KOPT-K1 (cell line): ENCODE measurements around the gene GEMIN4.
"Not testable (repeated sequence)": the region's sequence is repeated elsewhere in the genome, so short reads cannot be mapped to it uniquely, and the experiment has no call there.

Source experiments
- H3K27ac ChIP-seq: fragments of 200-600 bp; sonication (generic); 2 replicates; pipeline ENCODE4 v1.5.1; 2016; ENCODE audit warnings: antibody characterized with exemption, mild to moderate bottlenecking, low read depth, low read length; ENCODE audit not compliant: poor library complexity, severe bottlenecking
- H3K36me3 ChIP-seq: fragments of 200-600 bp; sonication (generic); 2 replicates; pipeline ENCODE4 v1.5.1; 2017; ENCODE audit warnings: antibody characterized with exemption, mild to moderate bottlenecking, low read length, moderate library complexity; ENCODE audit not compliant: insufficient read depth
- H3K9me3 ChIP-seq: fragments of 200-600 bp; sonication (generic); 2 replicates; pipeline ENCODE4 v1.5.1; 2017; ENCODE audit warnings: antibody characterized with exemption, low read length, mild to moderate bottlenecking; ENCODE audit not compliant: insufficient read depth, poor library complexity, severe bottlenecking

The GEMIN4 gene

DNA sequence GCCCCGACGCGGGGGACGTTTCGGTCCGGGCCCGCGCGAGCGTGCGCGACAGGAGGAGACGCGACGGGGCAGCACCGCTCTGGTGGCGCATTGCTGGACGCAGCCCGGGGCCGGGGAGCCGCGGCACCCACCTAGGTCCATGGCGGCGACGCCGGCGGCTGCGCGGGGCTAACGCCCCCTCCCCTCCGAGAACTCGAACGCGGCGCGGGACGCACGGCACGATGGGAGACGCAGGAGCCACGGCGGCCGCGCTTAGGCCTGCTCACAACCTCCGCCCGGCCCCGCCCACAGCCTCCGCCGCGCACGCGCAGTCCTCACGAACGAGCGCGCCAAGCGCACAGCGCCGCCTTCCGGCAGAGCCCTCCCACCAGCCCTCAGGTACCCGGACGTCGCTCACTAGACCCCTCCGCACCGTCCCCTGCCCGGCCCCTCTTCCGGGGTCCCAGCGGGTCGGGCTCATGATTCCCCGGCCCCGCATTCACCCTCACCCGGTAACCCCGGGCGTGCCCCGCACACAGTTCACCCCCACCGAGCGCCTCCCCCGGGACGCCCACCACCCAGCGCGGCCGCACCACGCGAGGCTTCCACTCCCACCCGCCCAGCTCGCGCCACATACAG lies at the start of gene GEMIN4:
GEMIN4 (minus strand) TSS at position 263 of the 618 bp plus-strand sequence; CDS start at position 141, 122 bp downstream.
- Histone ChIP-seq H3K36me3 (peaks cover 26% of the 10 kb centered on the region), H3K9me3 (no peaks in the 10 kb centered on the region), H3K27ac (peak within 1 kb of the TSS; percentile 90)

DNA sequence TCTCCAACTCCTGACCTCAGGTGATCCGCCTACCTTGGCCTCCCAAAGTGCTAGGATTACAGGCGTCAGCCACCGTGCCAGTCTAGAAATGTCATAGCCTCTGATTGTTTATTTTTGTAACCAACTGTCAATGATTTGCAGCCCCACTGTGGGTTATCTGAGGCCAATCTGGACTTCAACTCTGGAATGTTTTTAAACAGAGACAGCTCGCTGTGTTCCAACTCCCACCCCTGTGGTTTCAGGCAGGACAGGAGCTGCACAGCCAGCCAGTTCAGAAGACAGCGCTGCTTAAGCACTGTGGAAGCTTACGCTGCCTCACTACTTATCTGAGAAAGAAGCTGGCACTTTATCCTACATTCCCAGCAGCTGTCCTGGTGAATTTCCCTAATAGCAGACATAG lies 49.6 kb upstream of the GEMIN4 start:
- no peak overlapping the region for H3K27ac ChIP-seq
- no peaks in the 10 kb centered on the region for H3K36me3 ChIP-seq
- no peaks in the 10 kb centered on the region for H3K9me3 ChIP-seq

DNA sequence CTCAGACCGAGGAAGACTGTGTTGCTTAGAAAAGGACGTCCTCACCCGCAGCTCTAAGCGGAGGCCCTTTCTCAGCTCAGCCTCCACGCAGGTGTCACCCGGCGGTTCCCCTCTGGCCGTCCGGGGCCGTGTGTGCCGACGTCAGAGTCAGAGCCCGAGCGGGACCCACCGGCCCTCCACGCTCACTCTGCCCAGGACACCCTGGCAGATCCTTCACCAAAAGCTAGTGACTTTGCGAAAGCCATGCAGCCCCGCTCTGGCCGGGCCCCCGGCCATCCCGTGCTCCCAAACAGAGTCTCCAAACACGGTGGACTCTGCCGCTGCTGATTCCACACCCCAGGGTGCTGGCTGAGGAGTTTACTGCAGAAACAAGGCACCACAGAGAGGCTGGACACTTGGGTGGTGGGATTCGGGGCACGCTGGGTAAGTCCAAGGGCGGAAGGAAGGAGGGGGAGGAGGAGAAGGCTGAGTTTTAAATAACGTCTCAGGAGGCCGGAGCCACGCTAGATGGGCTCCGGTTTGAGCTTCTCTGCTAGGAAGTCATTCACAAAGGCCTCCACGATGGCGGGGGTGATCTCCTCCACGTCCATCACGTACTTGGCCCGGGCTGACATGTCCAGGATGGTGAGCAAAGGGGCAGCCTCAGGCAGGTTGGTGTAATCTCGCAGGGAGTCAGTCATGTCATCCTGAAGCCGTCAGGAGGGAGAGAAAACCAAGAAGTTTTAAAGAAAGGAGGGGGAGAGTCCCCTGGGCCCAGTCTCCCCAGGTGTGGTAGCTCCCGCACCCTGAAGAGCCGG lies 48.6 kb upstream of the GEMIN4 start:
- peaks cover under 1% of the 10 kb centered on the region; the same call in 1 of the 2 replicates for H3K36me3 ChIP-seq
- no peak overlapping the region for H3K27ac ChIP-seq

DNA sequence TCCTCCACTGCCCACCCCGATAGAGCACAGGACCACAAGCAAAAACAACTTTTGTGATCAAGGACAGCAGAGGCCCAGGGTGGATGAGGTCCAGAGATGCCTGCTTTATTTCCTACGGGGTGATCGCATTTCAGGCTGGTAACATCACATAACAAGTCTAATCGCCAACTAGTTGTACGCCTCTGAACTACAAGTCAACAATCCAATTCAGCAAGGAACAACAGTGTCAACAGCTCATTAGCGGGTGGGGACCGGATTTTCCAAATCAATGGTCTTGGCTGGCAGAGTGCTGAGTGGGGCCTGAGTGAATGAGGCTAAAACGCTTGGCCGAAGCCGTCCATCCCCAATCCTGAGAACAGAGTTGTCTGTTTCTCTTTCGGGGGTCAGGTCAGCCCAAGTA lies 47.2 kb upstream of the GEMIN4 start:
- Histone ChIP-seq H3K9me3 (no peaks in the 10 kb centered on the region), H3K27ac (no peak overlapping the region), H3K36me3 (peaks cover 6% of the 10 kb centered on the region; the same call in 1 of the 2 replicates)

More for the DNA sequence above, 48.6 kb upstream of the GEMIN4 start:
- H3K9me3 ChIP-seq, result no peaks in the 10 kb centered on the region

DNA sequence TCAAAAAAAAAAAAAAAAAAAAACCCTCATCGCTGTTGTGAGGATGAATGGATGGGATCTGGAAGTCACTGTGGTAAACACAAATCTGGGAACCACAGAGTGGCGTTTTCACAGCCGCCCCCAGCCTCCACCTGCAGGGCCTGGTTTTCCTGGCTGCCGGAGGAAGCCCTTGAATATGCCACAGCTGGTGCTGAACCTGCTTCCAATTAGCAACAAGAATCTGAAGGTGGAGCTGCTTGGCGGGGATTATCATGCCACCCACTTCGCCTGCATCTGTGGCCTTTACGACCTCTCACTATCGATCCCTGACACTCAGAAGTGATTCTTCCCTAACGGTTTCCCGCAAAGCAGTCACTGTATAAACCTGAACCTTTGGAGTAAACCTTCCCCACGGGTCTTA lies 46.2 kb upstream of the GEMIN4 start:
- H3K27ac ChIP-seq, result no peak overlapping the region
- peaks cover 12% of the 10 kb centered on the region; the same call in 1 of the 2 replicates for H3K36me3 ChIP-seq
- no peaks in the 10 kb centered on the region for H3K9me3 ChIP-seq

DNA sequence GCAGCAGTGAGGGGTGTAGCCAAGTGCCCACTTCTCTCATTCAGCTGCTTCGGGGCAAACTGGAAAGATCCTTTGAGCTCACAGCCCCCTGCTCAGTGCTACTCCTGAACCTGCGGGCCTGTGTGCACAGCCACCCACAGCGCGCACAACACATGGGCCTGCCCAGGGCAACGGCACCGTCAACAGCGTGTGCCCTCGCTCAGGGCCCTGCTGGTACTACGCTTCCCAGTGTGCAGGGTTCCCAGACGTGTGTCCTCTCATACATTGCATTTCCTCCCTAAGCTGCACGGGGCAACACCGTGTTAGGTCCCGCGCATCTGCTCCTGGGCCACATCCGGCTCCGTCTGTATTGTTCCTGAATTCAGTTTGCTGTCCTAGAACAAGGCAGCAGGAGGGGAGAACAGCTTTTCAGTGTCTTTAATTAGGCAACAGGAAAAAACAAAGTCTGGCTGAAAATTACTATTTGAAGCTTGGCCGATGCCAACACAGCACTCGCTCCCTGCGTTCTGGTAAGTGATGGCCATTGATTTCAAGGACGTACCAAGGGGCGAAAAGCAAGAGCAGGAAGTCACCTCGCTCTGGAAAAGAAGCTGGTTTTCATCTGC lies 45.3 kb upstream of the GEMIN4 start:
- no peaks in the 10 kb centered on the region for H3K9me3 ChIP-seq

DNA sequence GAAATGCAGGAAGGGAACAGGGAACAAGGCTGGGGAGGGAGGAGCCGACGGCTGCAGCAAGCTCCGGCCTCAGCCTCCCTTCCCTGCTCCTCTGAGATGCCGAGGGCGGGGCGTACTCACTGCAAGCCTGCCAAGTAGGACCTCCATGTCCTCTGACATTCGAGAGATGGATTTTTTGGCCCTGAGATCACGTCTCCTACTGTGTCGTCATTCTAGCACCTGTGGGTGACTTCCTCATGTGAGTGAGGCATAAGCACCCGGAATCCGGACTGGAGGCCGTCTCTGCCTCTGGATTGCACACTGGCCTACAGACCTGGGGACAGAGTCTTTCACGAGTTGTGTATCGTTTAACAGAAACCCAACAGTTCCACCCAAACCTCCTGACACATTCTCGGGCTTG lies 44.5 kb upstream of the GEMIN4 start:
- Histone ChIP-seq H3K36me3 (peaks cover 28% of the 10 kb centered on the region), H3K27ac (no peak overlapping the region), H3K9me3 (no peaks in the 10 kb centered on the region)

More for the DNA sequence above, 45.3 kb upstream of the GEMIN4 start:
- Histone ChIP-seq H3K36me3 (peaks cover 21% of the 10 kb centered on the region), H3K27ac (no peak overlapping the region)

DNA sequence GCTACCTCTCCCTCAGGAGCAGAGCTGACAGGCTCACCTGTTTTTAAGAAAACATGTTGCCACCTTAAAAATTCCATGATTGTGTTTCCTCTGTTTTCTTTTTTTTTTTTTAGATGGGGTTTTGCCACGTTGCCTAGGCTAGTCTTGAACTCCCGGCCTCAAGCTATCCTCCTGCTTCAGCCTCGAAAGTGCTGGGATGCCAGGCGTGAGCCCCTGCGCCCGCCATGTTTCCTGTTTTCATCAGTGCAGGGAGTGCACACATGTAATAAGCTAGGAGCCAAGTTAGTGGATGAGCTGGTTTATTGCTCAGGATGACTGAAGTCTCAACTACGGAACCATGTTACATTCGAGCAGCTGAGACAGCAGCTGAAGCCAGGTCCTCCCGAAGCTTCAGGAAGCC lies 43.7 kb upstream of the GEMIN4 start:
- H3K36me3 ChIP-seq, result peaks cover 37% of the 10 kb centered on the region
- no peaks in the 10 kb centered on the region for H3K9me3 ChIP-seq
- H3K27ac ChIP-seq, result no peak overlapping the region

DNA sequence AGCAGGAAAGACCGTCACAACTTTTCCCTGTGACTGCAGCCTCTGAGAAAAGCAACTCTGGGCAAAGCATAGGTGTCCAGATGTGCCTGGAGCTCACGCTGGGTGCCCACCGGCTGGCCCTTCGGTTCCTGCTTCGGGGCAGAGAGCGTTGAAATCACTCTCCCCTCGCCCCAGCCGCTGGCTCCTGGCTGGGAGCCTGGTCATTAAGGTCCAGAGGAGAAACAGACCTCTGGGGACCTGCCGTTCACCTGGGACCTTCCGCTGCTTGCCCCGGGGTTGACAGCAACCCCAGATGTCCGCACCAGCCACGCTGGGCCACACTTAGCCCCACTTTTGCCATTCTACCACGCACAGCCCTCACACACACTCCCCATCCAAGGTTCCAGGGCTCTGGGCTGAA lies 43.2 kb upstream of the GEMIN4 start:
- Histone ChIP-seq H3K27ac (no peak overlapping the region), H3K36me3 (peaks cover 39% of the 10 kb centered on the region), H3K9me3 (no peaks in the 10 kb centered on the region)

DNA sequence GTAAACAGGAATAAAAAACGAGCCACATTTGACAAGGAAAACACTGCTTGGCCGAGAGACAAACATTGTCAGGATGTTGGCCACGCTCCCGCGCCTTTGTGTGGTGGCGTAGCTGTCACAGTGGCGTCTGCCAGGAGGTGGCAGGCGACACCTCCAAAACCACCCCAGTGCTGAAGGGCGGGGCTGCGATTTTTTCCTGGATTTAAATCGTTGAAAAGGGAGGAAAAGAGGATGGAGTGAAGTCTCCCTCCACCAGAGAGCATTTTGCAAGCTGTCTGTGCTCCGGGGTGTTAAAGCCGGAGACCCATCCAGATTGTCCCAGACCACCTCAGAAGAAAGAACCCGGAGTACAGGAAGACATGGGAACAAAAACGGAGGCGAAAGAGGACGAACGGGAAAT lies 42.8 kb upstream of the GEMIN4 start:
- H3K36me3 ChIP-seq, result peaks cover 43% of the 10 kb centered on the region
- no peak overlapping the region for H3K27ac ChIP-seq

DNA sequence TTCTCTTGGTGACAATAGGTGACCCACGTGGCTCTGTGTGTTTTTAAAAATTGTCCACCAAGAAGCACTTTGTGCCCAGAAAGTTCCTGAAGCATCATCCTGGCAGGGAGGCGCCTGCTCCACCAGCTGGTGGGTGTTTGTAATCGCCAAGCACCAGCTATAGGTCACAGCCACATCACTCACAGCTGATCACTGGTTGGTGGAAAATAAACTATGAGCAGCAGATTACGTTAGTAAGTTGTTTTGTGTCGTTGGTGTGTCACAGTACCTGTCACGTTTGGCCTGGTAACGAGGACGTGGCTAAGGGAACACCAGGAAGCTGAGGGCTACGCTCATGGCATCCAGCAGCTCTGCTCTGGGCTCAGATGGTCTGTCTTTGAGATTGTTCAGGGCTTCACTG lies 40.2 kb upstream of the GEMIN4 start:
- Histone ChIP-seq H3K9me3 (no peaks in the 10 kb centered on the region), H3K27ac (no peak overlapping the region), H3K36me3 (peaks cover 69% of the 10 kb centered on the region)

More for the DNA sequence above, 42.8 kb upstream of the GEMIN4 start:
- H3K9me3 ChIP-seq, result no peaks in the 10 kb centered on the region

DNA sequence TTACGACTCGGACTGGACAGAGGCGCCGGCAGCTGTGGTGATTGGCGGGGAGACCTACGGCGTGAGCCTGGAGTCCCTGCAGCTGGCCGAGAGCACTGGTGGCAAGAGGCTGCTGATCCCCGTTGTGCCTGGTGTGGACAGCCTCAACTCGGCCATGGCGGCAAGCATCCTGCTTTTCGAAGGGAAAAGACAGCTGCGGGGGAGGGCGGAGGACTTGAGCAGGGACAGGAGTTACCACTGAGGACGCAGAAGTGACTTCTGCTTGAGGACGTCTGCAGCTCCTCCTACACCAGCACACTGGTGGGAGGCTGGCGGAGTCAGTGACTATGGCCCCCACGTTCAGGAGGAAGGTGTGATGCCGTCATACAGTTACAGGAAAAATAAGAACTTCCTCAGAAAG lies 39.8 kb upstream of the GEMIN4 start:
- Histone ChIP-seq H3K36me3 (peaks cover 74% of the 10 kb centered on the region), H3K27ac (no peak overlapping the region), H3K9me3 (no peaks in the 10 kb centered on the region)

DNA sequence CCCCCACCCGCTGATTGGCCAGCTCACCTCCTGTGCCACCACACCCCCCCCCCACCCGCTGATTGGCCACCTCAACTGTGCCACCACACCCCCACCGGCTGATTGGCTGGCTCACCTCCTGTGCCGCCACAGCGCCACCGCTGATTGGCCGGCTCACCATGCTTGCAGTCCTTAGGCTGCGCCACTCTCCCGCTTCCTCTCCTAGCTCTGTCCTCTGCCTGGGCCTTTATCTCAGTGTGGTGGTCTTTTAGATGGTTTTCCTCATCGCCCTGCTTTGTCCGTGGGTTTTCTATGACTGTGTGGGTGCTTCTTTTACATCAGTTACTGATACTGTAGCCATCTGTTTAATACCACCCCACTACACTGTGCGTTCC lies 38.8 kb upstream of the GEMIN4 start:
- not testable (repeated sequence) for H3K9me3 ChIP-seq, H3K27ac ChIP-seq
- H3K36me3 ChIP-seq, result peaks cover 83% of the 10 kb centered on the region

DNA sequence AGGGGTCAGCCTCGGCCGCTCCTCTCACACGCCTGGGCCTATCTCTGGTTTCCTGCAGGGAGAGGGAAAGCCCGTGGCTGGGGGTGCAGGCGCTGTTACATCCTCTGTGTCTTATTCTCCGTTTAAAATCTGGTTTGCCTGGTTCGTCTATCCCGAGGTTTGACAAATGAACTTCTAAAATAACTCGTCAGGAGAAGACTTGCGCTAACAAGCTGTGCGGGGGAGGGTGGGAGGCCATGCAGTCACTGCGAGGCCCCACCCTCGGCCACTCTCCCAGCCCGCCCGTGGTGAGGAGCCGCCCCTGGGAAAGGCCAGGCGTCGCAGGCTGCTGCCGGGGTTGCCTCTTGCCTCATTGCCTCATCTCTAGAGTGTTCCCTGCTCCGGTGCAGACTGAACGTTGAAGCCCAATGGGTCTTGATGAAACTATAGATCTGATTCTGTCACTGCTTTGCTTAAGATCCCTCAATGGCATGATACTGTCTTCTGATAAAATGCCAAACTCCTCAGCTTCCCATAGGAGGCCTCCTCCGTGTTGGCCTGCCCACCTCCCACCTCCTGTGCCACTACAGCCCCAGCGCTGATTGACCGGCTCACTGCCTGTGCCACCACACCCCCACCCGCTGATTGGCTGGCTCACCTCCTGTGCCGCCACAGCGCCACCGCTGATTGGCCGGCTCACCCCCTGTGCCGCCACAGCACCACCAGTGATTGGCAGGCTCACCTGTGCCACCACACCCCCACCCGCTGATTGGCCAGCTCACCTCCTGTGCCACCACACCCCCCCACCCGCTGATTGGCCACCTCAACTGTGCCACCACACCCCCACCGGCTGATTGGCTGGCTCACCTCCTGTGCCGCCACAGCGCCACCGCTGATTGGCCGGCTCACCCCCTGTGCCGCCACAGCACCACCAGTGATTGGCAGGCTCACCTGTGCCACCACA lies 38.1 kb upstream of the GEMIN4 start:
- H3K36me3 ChIP-seq, result peaks cover 85% of the 10 kb centered on the region
- H3K27ac ChIP-seq, H3K9me3 ChIP-seq: not testable (repeated sequence)
